Smooth muscle cell of bladder (primary cell): Measurements from ENCODE around the gene ZNF354C. TPM values are rescaled to one million over a fixed set of nuclear protein-coding genes. Genes with fewer than 3 reads are reported as not detected.

Experiments used
- total RNA-seq: library from RNA; depleted of rRNA; stranded (reverse); fragments of >200 nt; gene quantifications from 2 replicates; pipeline ENCODE4 v1.2.3, GENCODE V29; 2014

Gene ZNF354C
- 6.7 and 7.7 TPM in 2 replicates for total RNA-seq

DNA sequence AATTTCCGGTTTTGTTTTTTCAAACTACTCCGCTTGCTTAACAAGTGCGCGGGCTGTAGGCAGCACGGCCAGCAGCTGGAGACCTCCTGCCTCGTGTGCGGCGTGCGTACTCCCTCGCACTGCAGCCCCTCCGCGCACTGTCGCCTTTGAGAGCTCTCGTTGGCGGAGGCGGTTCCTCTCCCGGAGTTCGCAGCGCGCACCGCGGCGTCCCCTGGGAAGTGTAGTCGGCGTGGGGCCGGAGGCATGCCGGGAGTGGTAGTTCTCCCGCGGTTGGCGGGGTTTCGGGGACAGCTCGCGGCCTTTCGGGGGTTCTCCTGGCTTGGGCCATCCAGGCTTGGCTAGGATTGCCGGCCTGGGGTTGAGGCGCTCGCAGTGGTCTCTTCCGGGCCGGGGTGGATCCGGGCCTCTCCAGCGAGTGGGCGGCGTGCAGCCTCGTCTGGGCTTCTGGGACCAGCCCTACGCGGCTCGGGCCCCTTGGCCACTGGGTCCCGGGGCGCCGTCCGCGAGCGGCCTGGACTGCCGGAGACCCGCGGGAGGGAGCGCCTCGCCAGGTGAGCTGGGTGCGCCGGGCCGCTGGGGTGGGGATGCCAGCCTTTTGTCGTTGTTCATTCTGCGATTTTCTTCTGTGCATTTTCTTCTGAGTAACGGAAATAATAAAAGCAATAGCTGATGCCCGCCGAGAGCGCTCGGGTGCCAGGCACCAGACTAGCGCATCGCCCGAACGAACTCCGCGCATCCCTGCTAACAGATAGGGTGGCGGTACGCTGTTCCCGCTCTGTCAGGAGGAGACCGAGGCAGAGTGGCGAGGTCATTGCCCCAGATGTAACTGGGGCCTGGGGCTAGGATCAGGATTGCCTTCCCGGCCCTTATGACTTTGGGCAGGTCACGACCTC is at the start of gene ZNF354C:
TSS of gene ZNF354C (plus strand) at position 258 of the 893 bp plus-strand sequence. CDS start 1,696 bp downstream, outside the sequence.

DNA sequence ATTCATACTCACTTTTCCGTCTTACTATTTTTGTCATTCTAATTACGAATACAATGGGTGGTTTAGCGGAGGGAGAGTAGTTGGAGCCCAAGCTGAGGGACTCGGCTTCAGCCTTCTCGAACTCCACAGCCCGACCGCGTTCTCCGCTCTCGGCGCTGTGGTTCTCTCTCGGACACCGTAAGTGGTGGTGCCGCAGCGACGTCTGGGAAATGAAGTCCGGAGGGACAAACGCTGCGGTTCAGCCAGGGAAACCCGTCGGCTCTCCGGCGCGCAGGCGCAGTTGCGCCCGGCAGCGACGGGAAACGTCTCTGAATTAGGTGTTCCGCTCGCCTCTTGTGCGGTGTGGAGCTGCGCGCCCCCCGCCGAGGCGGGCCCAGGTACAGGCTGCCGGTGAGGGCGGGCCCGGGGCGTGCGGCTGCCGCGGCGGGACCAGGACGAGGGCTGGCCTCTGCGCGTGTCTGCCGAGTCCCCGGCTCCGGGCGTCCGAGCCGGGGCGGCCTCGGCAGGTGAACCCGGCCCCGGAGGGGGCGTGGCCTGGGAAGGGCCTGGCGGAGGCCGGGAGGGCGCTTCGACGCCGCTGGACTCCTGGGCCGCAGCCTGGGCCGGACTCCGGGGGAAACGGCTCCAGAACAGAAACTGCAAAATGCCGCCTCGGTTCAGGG is 36.5 kb upstream of the ZNF354C start, which contains the start of gene ZNF879:
TSS of gene ZNF879 (plus strand) at position 277 of the 662 bp plus-strand sequence. CDS start 1,201 bp downstream, outside the sequence.

Other genes with a start within 250 kb of the ZNF354C start
- 5.8 and 6.5 TPM in 2 replicates for gene ZNF354B, start 200.4 kb upstream of the ZNF354C start, total RNA-seq
- gene ZFP2, start 164.5 kb upstream of the ZNF354C start, total RNA-seq: 0.83 and 1.00 TPM in 2 replicates
- gene ZNF454, start 119.2 kb upstream of the ZNF354C start, total RNA-seq: 1.5 and 2.1 TPM in 2 replicates
- not detected in 2 replicates for gene GRM6, start 65.1 kb upstream of the ZNF354C start, total RNA-seq
- 3.6 and 3.8 TPM in 2 replicates for gene ZNF879, start 36.6 kb upstream of the ZNF354C start, total RNA-seq